ENCODE data around the gene ANKRD13A.
"Not testable (repeated sequence)": the region's sequence is repeated elsewhere in the genome, so short reads cannot be mapped to it uniquely, and the experiment has no call there.

ANKRD13A gene

DNA sequence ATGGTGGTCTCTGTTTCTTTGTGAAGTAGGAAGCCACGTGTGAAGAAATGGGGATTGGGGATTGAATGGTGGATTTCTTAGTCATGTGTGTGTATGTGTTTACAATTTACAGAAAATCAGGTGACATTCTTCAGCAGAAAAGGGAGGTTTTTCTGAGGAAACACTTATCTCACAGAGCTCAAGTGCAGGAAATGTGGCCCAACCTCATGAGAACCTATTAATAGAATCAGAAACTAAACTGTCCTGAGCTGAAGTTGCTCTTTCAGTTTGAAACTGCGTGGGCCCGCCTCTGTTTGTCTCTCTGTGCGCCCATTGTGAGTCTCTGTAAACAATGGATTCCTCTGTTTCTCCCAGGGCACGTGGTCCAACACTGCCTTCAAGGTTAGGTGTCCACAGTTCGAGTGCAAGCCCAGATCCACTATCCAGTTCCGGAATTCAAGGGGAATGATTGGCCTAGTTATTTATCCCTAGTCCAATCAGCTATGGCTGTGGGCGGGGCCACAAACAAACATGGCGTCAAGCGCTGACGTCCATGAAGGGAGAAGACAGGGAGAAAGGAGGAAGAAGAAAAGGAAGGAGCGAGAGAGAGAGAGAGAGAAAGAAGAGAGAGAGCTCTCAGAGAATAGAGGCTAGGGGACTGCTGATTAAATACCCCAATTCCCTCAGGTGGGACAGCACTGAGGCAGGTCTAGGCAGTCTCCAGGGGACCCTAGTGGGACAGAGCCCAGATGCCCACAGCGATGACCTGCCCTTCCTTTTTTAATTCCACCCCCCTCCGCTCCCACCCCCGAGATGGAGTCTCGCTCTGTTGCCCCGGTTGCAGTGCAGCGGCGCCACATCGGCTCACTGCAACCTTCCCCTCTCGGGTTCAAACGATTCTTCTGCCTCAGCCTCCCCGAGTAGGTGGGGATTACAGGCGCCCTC lies 80.5 kb downstream of the ANKRD13A start:
- DNase-seq (ENCODE audit: low read depth) = peak; percentile 59

DNA sequence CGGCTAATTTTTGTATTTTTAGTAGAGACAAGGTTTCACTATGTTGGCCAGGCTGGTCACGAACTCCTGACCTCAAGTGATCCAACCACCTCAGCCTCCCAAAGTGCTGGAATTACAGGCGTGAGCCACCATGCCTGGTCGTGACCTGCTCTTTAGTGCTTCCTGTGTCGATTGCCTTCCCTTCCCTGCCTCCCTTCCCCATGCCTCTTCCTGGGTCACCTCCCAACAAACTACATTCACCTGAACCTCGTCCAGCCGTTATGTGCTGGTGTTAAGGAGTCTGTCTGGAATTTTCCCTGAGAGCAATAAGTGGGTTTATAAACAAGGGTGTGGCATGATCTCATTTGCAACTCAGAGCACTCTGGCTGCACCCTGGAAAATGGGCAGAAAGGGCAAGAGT lies 81.2 kb downstream of the ANKRD13A start:
- no peak for DNase-seq (ENCODE audit: low read depth)

GRCh38 chr12:110084314-110085015 lies 85.2 kb downstream of the ANKRD13A start:
- no peak for DNase-seq (ENCODE audit: low read depth)

- not testable (repeated sequence) for DNase-seq (ENCODE audit: low read depth)
These were observed 89.0 kb downstream of the ANKRD13A start for GRCh38 chr12:110088216-110088615.

- no peak for DNase-seq (ENCODE audit: low read depth)
These were observed 89.7 kb downstream of the ANKRD13A start for GRCh38 chr12:110088936-110089335.
